ENCODE data around the gene TTC32.

DNA sequence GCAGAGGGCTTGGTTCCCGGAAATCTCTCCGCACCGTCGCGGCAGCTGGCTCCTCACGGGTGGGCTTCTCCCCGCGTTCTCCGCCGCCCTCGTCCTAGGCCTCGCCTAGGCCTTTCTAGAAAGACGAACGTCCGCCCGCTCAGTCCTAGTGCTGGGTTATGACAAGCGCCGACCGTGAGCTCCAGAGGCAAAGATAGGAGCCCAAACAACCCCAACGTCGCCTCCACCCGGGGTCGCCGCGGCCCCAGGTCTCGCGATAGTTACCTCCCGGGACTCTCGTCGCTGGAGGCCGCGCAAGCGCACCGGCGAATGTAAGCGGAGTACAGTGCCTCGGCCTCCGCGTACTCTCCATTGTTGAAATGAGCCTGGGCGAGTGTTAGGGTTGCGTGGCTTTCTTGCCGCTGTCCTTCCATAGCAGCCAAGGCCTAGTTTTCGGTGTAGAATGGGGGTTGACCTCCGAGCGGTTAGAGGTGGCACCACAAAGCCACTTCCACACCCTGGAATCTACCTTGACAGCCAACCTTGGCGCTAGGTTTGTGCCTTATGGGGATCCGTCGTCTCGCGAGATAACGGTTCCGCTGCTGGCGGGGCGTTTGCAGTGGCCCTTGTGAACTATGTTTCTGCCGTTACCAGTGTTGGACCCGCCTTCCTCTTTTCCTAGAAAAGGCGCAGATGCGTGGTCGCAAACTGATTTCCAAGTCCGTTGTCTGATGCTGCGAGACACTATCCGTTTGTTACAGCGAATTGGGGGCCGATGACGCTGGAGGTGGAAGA is at the start of gene TTC32:
- TF ChIP-seq YY1 (IDR thresholded peaks at IDR 0.05; ENCODE audit: insufficient read depth, insufficient read length) (peak; percentile 22), SUZ12 (IDR thresholded peaks at IDR 0.05; ENCODE audit: extremely low read depth, insufficient read depth, insufficient read length) (no peak)
